Subcutaneous adipose tissue (tissue), 4 donors: ENCODE results near the gene DAAM1. TPM values are rescaled to one million over a fixed set of nuclear protein-coding genes. Genes with fewer than 3 reads are reported as not detected.

Experiments
- total RNA-seq, 4 donors: library from RNA; depleted of rRNA; stranded (reverse); fragments of >200 nt; gene quantifications; one replicate each; pipeline ENCODE4 v1.1.0, GENCODE V29; 2016
- TF ChIP-seq, protein P1 (sequence below): fragments of 450-650 bp; IDR thresholded peaks from one replicate; pipeline ENCODE4 v1.5.1; 2016; ENCODE audit warnings: low read depth, mild to moderate bottlenecking, control low read depth, antibody characterized with exemption, moderate library complexity

DAAM1 gene
- 10 to 100 TPM; 42.3 to 98.0 (median 59.0) TPM for total RNA-seq

DNA sequence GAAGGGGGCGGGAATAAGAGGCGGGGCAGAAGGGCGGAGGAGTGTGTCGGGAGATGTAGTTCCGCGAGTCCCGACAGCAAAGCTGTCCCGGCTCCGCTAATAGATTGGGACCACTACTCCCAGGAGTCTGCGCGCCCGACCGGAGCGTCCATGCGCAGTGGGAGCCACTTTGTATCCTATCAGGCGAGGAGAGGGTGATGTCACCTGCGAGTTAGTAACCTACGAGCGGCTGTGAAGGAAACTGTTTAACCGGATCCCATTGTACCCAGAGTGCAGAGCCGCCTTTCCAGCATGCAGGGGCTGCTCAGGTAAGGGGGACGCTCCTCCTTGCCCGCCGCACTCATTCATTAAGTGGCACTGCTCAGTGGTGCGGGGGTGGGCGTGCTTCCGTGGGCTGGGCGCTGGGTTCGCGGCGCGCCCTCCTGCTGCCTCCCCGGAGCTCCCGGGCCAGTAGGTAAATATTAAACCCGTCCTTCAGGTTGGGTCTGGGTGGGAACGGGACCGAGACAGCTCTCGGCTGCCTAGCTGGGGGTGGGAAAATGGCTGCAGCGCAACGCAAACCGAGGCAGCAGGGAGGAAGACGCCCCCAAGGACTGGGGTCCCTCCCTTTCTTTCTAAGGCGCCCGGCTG is at the start of gene DAAM1:
Gene DAAM1, plus strand, starts transcription at position 207 of the 630 bp plus-strand sequence. CDS start 74,811 bp downstream, outside the sequence.
- TF ChIP-seq, protein P1, sequence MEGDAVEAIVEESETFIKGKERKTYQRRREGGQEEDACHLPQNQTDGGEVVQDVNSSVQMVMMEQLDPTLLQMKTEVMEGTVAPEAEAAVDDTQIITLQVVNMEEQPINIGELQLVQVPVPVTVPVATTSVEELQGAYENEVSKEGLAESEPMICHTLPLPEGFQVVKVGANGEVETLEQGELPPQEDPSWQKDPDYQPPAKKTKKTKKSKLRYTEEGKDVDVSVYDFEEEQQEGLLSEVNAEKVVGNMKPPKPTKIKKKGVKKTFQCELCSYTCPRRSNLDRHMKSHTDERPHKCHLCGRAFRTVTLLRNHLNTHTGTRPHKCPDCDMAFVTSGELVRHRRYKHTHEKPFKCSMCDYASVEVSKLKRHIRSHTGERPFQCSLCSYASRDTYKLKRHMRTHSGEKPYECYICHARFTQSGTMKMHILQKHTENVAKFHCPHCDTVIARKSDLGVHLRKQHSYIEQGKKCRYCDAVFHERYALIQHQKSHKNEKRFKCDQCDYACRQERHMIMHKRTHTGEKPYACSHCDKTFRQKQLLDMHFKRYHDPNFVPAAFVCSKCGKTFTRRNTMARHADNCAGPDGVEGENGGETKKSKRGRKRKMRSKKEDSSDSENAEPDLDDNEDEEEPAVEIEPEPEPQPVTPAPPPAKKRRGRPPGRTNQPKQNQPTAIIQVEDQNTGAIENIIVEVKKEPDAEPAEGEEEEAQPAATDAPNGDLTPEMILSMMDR, result no peak

DNA sequence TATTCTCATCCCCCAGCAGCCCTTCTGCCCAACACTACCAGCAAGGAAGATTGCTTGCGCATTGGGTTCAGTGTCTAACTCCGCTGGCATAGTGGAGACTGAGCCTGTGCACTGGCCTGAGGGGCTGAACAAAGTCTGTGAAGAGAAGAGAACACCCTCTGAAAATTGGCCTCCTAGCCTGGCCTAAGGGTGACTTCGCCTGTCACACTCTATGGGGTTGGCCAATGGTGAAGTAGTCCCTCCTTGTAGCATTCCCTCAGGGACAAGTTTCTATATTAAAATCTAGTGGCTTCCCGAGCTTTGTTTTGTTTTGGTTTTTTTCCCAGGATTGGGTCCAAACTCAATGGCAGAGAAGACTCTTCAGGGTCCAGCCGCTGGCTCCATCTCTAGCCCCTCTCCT is 49.1 kb upstream of the DAAM1 start:
- TF ChIP-seq, protein P1, result no peak

DNA sequence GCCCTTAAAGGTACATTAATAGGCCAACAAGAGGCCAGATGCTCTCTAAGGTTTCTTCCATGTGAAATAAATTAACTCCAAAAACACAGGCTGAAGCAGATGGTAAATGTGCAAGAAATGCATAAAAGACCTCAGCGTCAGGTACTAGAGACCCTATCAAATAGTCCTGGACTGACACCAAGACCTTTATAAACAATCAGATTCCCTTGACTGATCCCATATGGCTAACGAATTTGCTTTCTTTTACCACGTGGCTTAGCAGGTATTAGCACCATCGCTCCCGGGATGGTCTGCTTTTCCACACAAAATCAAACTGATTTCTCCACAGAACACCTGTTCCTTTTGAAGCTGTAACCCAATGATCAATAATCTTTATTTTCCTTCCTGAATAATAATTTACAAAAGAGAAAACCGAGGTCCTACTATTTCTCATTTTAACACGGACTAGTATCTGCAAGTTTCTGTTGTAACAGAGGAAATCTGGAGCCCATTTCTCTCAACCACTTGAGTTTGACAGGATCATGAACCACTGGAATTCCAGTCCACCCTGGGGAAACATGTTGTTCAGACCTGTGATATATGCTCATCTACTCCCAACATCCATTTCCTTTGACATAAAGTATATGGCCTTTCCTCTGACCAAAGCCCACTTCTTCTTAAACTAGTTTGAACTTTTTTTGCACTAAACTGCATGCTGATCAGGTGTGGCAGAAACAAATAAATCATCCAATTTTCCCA is 48.2 kb upstream of the DAAM1 start:
- TF ChIP-seq, protein P1, result no peak

DNA sequence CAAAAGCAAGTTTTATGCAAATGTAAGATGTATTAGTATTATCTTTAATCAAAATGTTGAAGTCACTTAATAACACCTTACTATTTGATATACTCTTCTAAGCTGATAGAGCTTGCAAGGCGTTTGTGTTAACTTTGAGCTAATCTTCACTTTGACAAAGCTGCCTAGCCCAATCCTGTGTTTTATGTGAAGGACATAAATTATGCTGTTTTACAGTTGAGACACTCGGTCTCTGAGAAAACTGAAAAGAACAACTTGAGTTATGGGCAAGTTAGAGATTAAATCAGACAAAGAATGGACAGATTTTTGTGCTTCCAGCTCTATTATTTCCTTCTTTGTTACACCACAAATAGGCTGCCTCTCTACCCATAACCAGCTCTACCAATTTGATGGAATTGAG is 42.0 kb upstream of the DAAM1 start:
- TF ChIP-seq, protein P1, result no peak

DNA sequence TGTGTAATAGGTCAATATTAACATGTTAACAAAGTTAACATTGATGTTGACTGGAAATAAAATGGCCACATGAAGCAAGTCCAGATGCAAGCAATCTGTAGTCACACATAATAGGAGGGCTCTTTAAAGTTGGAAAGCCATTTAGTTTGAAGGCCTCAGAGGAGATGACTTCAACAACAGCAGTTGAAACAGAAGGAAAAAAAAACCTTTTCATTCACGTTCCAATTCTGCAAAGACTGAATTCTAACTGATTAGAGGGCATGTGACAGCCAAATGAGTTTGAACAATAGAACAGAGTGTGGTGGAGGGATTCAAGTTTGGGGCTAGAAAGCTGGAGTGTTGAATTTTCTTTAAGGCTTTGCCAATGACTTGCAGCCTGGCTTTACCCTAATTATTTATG is 41.5 kb upstream of the DAAM1 start:
- TF ChIP-seq, protein P1, result no peak

DNA sequence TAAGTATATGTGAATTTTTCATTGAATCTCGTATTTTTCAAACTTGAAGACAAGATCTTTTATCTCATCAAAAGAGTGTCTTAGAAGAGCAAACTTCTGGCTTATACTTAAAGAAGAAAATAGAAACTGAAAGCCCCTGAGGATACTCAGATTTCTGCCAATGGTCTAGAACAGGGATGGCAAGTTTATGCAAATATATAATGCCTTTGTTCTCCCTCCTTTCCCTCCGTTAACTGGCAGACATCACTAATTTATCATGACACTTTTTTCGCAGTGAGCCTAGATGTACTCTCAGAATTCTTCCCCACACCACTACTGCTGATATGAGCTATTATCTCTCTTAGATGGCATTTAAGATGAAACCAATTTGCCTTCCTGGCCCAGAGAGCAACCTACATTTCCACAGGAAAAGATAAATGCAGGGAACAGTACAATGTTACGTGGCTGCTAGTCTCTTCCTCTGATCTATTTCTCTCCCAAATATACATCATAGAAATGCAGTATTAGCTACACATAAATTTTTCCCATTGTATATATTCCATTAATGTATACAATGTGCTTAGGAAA is 40.0 kb upstream of the DAAM1 start:
- TF ChIP-seq, protein P1, result no peak

DNA sequence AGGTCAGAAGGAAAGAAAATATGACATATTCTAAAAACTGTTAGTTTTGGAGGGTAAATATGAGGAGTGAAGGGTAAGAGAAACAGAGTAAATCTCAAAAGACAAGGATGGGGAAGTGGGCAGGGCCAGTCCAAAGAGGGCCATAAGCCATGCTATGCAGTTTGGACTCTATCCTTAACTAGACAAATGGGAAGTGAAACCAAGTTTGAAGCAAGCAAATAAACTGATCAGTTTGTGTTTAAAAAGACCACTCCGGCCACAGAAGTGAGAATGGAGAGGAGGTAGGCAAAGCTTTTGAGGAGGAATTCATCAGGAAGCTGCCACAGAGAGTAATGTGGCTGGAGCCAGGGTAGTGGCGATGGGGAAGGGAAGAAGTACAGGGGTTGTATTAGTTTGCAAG is 37.5 kb upstream of the DAAM1 start:
- TF ChIP-seq, protein P1, result no peak
